Neural progenitor cell (in vitro differentiated cells): Measurements from ENCODE around the gene ITPA. TPM values are rescaled to one million over a fixed set of nuclear protein-coding genes. Genes with fewer than 3 reads are reported as not detected.

Source experiments
- DNase-seq: peaks from one replicate; pipeline ENCODE4 v3.0.0-alpha.2; 2016; ENCODE audit warnings: low spot score
- H2AFZ ChIP-seq: fragments of 200-600 bp; sonication (generic); replicated peaks from 2 replicates; pipeline ENCODE4 v1.6.1; 2016; ENCODE audit warnings: antibody characterized with exemption
- H3F3A ChIP-seq: fragments of 200-600 bp; sonication (generic); 2 replicates; pipeline ENCODE4 v1.6.1; 2016; ENCODE audit warnings: antibody characterized with exemption, low read depth
- H3K27ac ChIP-seq: fragments of 200-600 bp; sonication (generic); 2 replicates; pipeline ENCODE4 v1.5.1; 2016; ENCODE audit warnings: mild to moderate bottlenecking
- H3K27me3 ChIP-seq: fragments of 200-600 bp; sonication (generic); 2 replicates; pipeline ENCODE4 v1.6.1; 2016; ENCODE audit warnings: mild to moderate bottlenecking, moderate library complexity
- H3K36me3 ChIP-seq: fragments of 200-600 bp; sonication (generic); 2 replicates; pipeline ENCODE4 v1.5.1; 2016
- H3K4me1 ChIP-seq: fragments of 200-600 bp; sonication (generic); 2 replicates; pipeline ENCODE4 v1.6.1; 2016; ENCODE audit warnings: mixed run types
- H3K4me2 ChIP-seq: fragments of 200-600 bp; sonication (generic); 2 replicates; pipeline ENCODE4 v1.6.1; 2016
- H3K4me3 ChIP-seq: fragments of 200-600 bp; sonication (generic); 2 replicates; pipeline ENCODE4 v1.5.1; 2016
- H3K79me2 ChIP-seq: fragments of 200-600 bp; sonication (generic); 2 replicates; pipeline ENCODE4 v1.6.1; 2016; ENCODE audit warnings: low read depth
- H3K9ac ChIP-seq: fragments of 200-600 bp; sonication (generic); 2 replicates; pipeline ENCODE4 v1.6.1; 2016
- H3K9me3 ChIP-seq: fragments of 200-600 bp; sonication (generic); 2 replicates; pipeline ENCODE4 v1.5.1; 2016; ENCODE audit warnings: low read depth
- H4K20me1 ChIP-seq: fragments of 200-600 bp; sonication (generic); 2 replicates; pipeline ENCODE4 v1.6.1; 2016; ENCODE audit warnings: low read depth
- H3K27ac Mint-ChIP-seq: 3 replicates; pipeline ENCODE4 v1.8.0; 2021; ENCODE audit warnings: mixed read lengths
- H3K27me3 Mint-ChIP-seq: 2 replicates; pipeline ENCODE4 v1.8.0; 2022; ENCODE audit warnings: low read depth, mild to moderate bottlenecking, inconsistent platforms, moderate library complexity, mixed read lengths; ENCODE audit not compliant: insufficient read depth
- H3K36me3 Mint-ChIP-seq: 3 replicates; pipeline ENCODE4 v1.8.0; 2021; ENCODE audit warnings: mixed read lengths
- H3K4me1 Mint-ChIP-seq: 3 replicates; pipeline ENCODE4 v1.8.0; 2021; ENCODE audit warnings: mixed read lengths
- H3K4me3 Mint-ChIP-seq: 3 replicates; pipeline ENCODE4 v1.8.0; 2021; ENCODE audit warnings: mild to moderate bottlenecking, moderate library complexity, mixed read lengths
- H3K9me3 Mint-ChIP-seq: 3 replicates; pipeline ENCODE4 v1.8.0; 2020; ENCODE audit warnings: mixed read lengths
- CTCF ChIP-seq: fragments of 200-600 bp; sonication (generic); IDR thresholded peaks from 2 replicates; pipeline ENCODE4 v1.5.1; 2017; ENCODE audit warnings: antibody characterized with exemption, mild to moderate bottlenecking
- EZH2 ChIP-seq: fragments of 200-600 bp; sonication (generic); IDR thresholded peaks from 2 replicates; pipeline ENCODE4 v1.6.1; 2017; ENCODE audit warnings: antibody characterized with exemption, mild to moderate bottlenecking, moderate library complexity
- EZH2phosphoT487 ChIP-seq: fragments of 200-600 bp; sonication (generic); IDR thresholded peaks from 2 replicates; pipeline ENCODE4 v1.6.1; 2017; ENCODE audit warnings: antibody characterized with exemption
- total RNA-seq: library from RNA; depleted of rRNA; stranded (reverse); fragments of >200 nt; gene quantifications from 2 replicates; pipeline ENCODE4 v1.2.3, GENCODE V29; 2015; ENCODE audit warnings: low replicate concordance

The ITPA gene
- total RNA-seq, result 18.2 and 27.7 TPM in 2 replicates

- Mint-ChIP-seq H3K36me3 (peaks cover 3% of the 10 kb centered on the region), H3K27me3 (peaks cover 4% of the 10 kb centered on the region), H3K4me1 (peaks cover 16% of the 10 kb centered on the region), H3K27ac (peak within 1 kb of the TSS; percentile 93), H3K9me3 (no peaks in the 10 kb centered on the region), H3K4me3 (peak within 1 kb of the TSS; percentile 96)
- peak; percentile 73 for DNase-seq
- peak within 1 kb of the TSS; percentile 97 for H2AFZ ChIP-seq
- H3K4me1 ChIP-seq, result peaks cover 8% of the 10 kb centered on the region
- H3K79me2 ChIP-seq, result peaks cover 46% of the 10 kb centered on the region
- peaks cover 19% of the 10 kb centered on the region for H3F3A ChIP-seq
- H3K4me2 ChIP-seq, result peak within 1 kb of the TSS; percentile 98
- peak within 1 kb of the TSS; percentile 77 for H3K4me3 ChIP-seq
- peak within 1 kb of the TSS; percentile 30 for H3K27ac ChIP-seq
- no peak for TF ChIP-seq CTCF
- TF ChIP-seq EZH2, result no peak
- no peak for TF ChIP-seq EZH2phosphoT487
- peak within 1 kb of the TSS; percentile 71 for H3K9ac ChIP-seq
- H3K27me3 ChIP-seq, result no peaks in the 10 kb centered on the region
- no peaks in the 10 kb centered on the region for H4K20me1 ChIP-seq
- H3K36me3 ChIP-seq, result no peaks in the 10 kb centered on the region
- H3K9me3 ChIP-seq, result no peaks in the 10 kb centered on the region
These were observed at the start of gene ITPA for GRCh38 chr20:3209257-3209945. Gene ITPA, plus strand, starts transcription at chr20:3209498. Its CDS starts 54 bp downstream, at chr20:3209552.

GRCh38 chr20:3160418-3160817 lies 48.9 kb upstream of the ITPA start:
- no peak for TF ChIP-seq CTCF
- no peak for TF ChIP-seq EZH2phosphoT487
- TF ChIP-seq EZH2, result no peak
- H3K4me3 Mint-ChIP-seq, result peak overlapping the region; percentile 71
- Histone ChIP-seq H3K4me3 (peak overlapping the region; percentile 82), H3K27ac (no peak overlapping the region), H2AFZ (no peak overlapping the region), H3K27me3 (no peaks in the 10 kb centered on the region), H3K4me1 (peaks cover 11% of the 10 kb centered on the region), H4K20me1 (peaks cover 40% of the 10 kb centered on the region), H3K79me2 (peaks cover 47% of the 10 kb centered on the region), H3K36me3 (no peaks in the 10 kb centered on the region), H3K4me2 (no peak overlapping the region), H3K9ac (no peak overlapping the region), H3K9me3 (no peaks in the 10 kb centered on the region), H3F3A (peaks cover 18% of the 10 kb centered on the region)
- DNase-seq, result no peak
- no peak overlapping the region for H3K27ac Mint-ChIP-seq
- peaks cover 22% of the 10 kb centered on the region for H3K4me1 Mint-ChIP-seq
- H3K27me3 Mint-ChIP-seq, result peaks cover 5% of the 10 kb centered on the region
- H3K9me3 Mint-ChIP-seq, result no peaks in the 10 kb centered on the region
- peaks cover 2% of the 10 kb centered on the region for H3K36me3 Mint-ChIP-seq

- H3K27me3 Mint-ChIP-seq, result peaks cover 7% of the 10 kb centered on the region
- peak overlapping the region; percentile 75 for H3K4me3 Mint-ChIP-seq
- no peaks in the 10 kb centered on the region for H3K9me3 Mint-ChIP-seq
- Histone ChIP-seq H3K27me3 (no peaks in the 10 kb centered on the region), H3K4me3 (no peak overlapping the region), H3K9ac (no peak overlapping the region), H3K4me1 (peaks cover 11% of the 10 kb centered on the region), H3K9me3 (no peaks in the 10 kb centered on the region), H3K4me2 (no peak overlapping the region), H3K79me2 (peaks cover 36% of the 10 kb centered on the region), H3K36me3 (no peaks in the 10 kb centered on the region), H2AFZ (no peak overlapping the region), H4K20me1 (peaks cover 30% of the 10 kb centered on the region), H3K27ac (no peak overlapping the region), H3F3A (peaks cover 18% of the 10 kb centered on the region)
- DNase-seq, result no peak
- TF ChIP-seq EZH2 (no peak), CTCF (no peak), EZH2phosphoT487 (no peak)
- peaks cover 22% of the 10 kb centered on the region for H3K4me1 Mint-ChIP-seq
- H3K27ac Mint-ChIP-seq, result no peak overlapping the region
- H3K36me3 Mint-ChIP-seq, result peaks cover 2% of the 10 kb centered on the region
These were observed 47.8 kb upstream of the ITPA start for GRCh38 chr20:3161316-3162079.
